IMR-90 (cell line): ENCODE measurements around the gene MRGPRF. TPM values are rescaled to one million over a fixed set of nuclear protein-coding genes. Genes with fewer than 3 reads are reported as not detected.
A peak's percentile ranks its signal among the peaks of the same experiment; 100 is the strongest.

Experiments used
- ATAC-seq: fragments of 200-7000 bp; cut with Tn5 transposase; 2 replicates; pipeline ENCODE4 v1.9.1; 2020; ENCODE audit warnings: low read depth, mild to moderate bottlenecking, moderate library complexity
- BruUV-seq: library from RNA; stranded (reverse); fragments of 400-500 nt; replicated peaks from 2 replicates; lab custom pipeline; 2021; lab: Mats Ljungman, UMichigan
- CTCF ChIA-PET: fragments of 300-600 bp; formaldehyde crosslinking; extraction: SDS; loops from one replicate; lab custom pipeline; 2021; ENCODE audit warnings: antibody characterized with exemption; lab: Yijun Ruan, JAX
- POLR2A ChIA-PET: fragments of 300-600 bp; sonication (Branson Sonifier 250); formaldehyde crosslinking; loops from one replicate; lab custom pipeline; 2022; ENCODE audit warnings: antibody characterized with exemption; ENCODE audit not compliant: unreplicated experiment; lab: Charles Lee
- DNase-seq: peaks from one replicate; pipeline ENCODE4 v3.0.0; 2013
- H2AFZ ChIP-seq: replicated peaks from 2 replicates; pipeline ENCODE3; 2013; ENCODE audit warnings: low read length, mild to moderate bottlenecking; ENCODE audit not compliant: poor library complexity
- H2AK5ac ChIP-seq: 2 replicates; pipeline ENCODE4 v1.6.1; 2013; ENCODE audit warnings: low read depth, low read length, inconsistent platforms
- H2AK9ac ChIP-seq: replicated peaks from 2 replicates; pipeline ENCODE3; 2013; ENCODE audit warnings: mild to moderate bottlenecking, low read depth, low read length, moderate library complexity; ENCODE audit not compliant: poor library complexity
- H2BK120ac ChIP-seq: 2 replicates; pipeline ENCODE4 v1.6.1; 2013; ENCODE audit warnings: low read depth, low read length, inconsistent platforms
- H2BK15ac ChIP-seq: 3 replicates; pipeline ENCODE4 v1.6.1; 2013; ENCODE audit warnings: low read depth, low read length, inconsistent platforms
- H2BK20ac ChIP-seq: 2 replicates; pipeline ENCODE4 v1.6.1; 2013; ENCODE audit warnings: low read depth, mild to moderate bottlenecking, inconsistent platforms, low read length, moderate library complexity
- H2BK5ac ChIP-seq: 2 replicates; pipeline ENCODE4 v1.6.1; 2013; ENCODE audit warnings: mild to moderate bottlenecking, low read depth, low read length, inconsistent platforms; ENCODE audit not compliant: poor library complexity, severe bottlenecking
- H3K14ac ChIP-seq: replicated peaks from 2 replicates; pipeline ENCODE4 v1.6.1; 2013; ENCODE audit warnings: low read depth, low read length, inconsistent platforms
- H3K18ac ChIP-seq: 2 replicates; pipeline ENCODE4 v1.6.1; 2013; ENCODE audit warnings: low read depth, low read length, control low read depth
- H3K23ac ChIP-seq: 2 replicates; pipeline ENCODE4 v1.6.1; 2013; ENCODE audit warnings: low read depth, low read length, inconsistent platforms
- H3K27ac ChIP-seq: 2 replicates; pipeline ENCODE4 v1.5.1; 2013; ENCODE audit warnings: mild to moderate bottlenecking, control low read depth, low read length; ENCODE audit not compliant: insufficient read depth
- H3K27me3 ChIP-seq: 2 replicates; pipeline ENCODE4 v1.6.1; 2013; ENCODE audit warnings: low read length; ENCODE audit not compliant: control insufficient read depth, insufficient read depth
- H3K36me3 ChIP-seq: 2 replicates; pipeline ENCODE4 v1.6.1; 2013; ENCODE audit warnings: low read length, mixed read lengths; ENCODE audit not compliant: control insufficient read depth, insufficient read depth
- H3K4ac ChIP-seq: 2 replicates; pipeline ENCODE4 v1.6.1; 2013; ENCODE audit warnings: low read depth, low read length, inconsistent platforms
- H3K4me1 ChIP-seq: 2 replicates; pipeline ENCODE4 v1.6.1; 2013; ENCODE audit warnings: low read length, mixed read lengths; ENCODE audit not compliant: control insufficient read depth, insufficient read depth
- H3K4me2 ChIP-seq: 2 replicates; pipeline ENCODE4 v1.6.1; 2013; ENCODE audit warnings: low read depth, mild to moderate bottlenecking, control low read depth, low read length, moderate library complexity
- H3K4me3 ChIP-seq: 2 replicates; pipeline ENCODE4 v1.5.1; 2013; ENCODE audit warnings: low read depth, mild to moderate bottlenecking, control low read depth, low read length, moderate library complexity; ENCODE audit not compliant: insufficient read depth
- H3K56ac ChIP-seq: 2 replicates; pipeline ENCODE4 v1.6.1; 2013; ENCODE audit warnings: low read length, inconsistent platforms; ENCODE audit not compliant: insufficient read depth; ENCODE audit errors: extremely low read depth
- H3K79me1 ChIP-seq, 2 experiments: 2 replicates each; pipeline ENCODE4 v1.6.1; 2013; ENCODE audit warnings: low read length in 2 of 2, inconsistent platforms in 1 of 2, low read depth in 1 of 2
- H3K9ac ChIP-seq: 2 replicates; pipeline ENCODE4 v1.6.1; 2013; ENCODE audit warnings: low read depth, low read length, control low read depth
- H3K9me1 ChIP-seq: 2 replicates; pipeline ENCODE4 v1.6.1; 2013; ENCODE audit warnings: low read length, inconsistent platforms; ENCODE audit not compliant: insufficient read depth
- H3K9me3 ChIP-seq: 2 replicates; pipeline ENCODE4 v1.6.1; 2013; ENCODE audit warnings: low read length; ENCODE audit not compliant: control insufficient read depth, insufficient read depth
- H4K20me1 ChIP-seq: 2 replicates; pipeline ENCODE4 v1.6.1; 2013; ENCODE audit warnings: low read length, inconsistent platforms; ENCODE audit not compliant: insufficient read depth
- H4K5ac ChIP-seq: 2 replicates; pipeline ENCODE4 v1.6.1; 2013; ENCODE audit warnings: mild to moderate bottlenecking, low read depth, low read length, control low read depth
- H4K8ac ChIP-seq, 2 experiments: 2 replicates each; pipeline ENCODE4 v1.6.1; 2013; ENCODE audit warnings: low read depth in 2 of 2, low read length in 2 of 2, control low read depth in 1 of 2, inconsistent platforms in 1 of 2
- H4K91ac ChIP-seq: 2 replicates; pipeline ENCODE4 v1.6.1; 2013; ENCODE audit warnings: low read depth, low read length, inconsistent platforms; ENCODE audit not compliant: insufficient read depth
- BHLHE40 ChIP-seq: fragments of 150-350 bp; IDR thresholded peaks from 2 replicates; pipeline ENCODE4 v1.6.1; 2016; ENCODE audit warnings: mild to moderate bottlenecking, low read depth, low read length
- CTCF ChIP-seq: conservative IDR thresholded peaks from 2 replicates; pipeline ENCODE4 v1.5.1; 2012; ENCODE audit warnings: mild to moderate bottlenecking, low read depth, low read length, improper control_type of control experiment
- MAZ ChIP-seq: IDR thresholded peaks from 2 replicates; pipeline ENCODE4 v1.6.1; 2012; ENCODE audit warnings: low read depth, mild to moderate bottlenecking, low read length, improper control_type of control experiment, moderate library complexity, borderline replicate concordance
- WGBS, 2 experiments: methylation state at CpG; one replicate each; pipeline versions ENCODE4 v1.1.5 to v1.1.7; 2013; ENCODE audit warnings: missing lambda C conversion rate in 2 of 2; ENCODE audit not compliant: insufficient read length in 1 of 2; ENCODE audit errors: extremely low coverage in 2 of 2; 5-methylcytosine and 5-hydroxymethylcytosine counted together
- dilution Hi-C: fragments of 300-500 bp; cut with HindIII; formaldehyde crosslinking; loops from one replicate; pipeline ENCODE4 v1.14.3; 2018; ENCODE audit warnings: low sequenced_read_pairs; ENCODE audit not compliant: unreplicated experiment
- in situ Hi-C: fragments of 300-500 bp; cut with MboI; formaldehyde crosslinking; loops from 3 replicates; pipeline ENCODE4 v1.14.3; 2019; ENCODE audit warnings: low sequenced_read_pairs, inconsistent platforms, mixed read lengths
- intact Hi-C: fragments of 100-400 bp; cut with micrococcal nuclease; formaldehyde crosslinking; loops from 2 replicates; pipeline ENCODE4 v1.10.0; 2022
- polyA plus RNA-seq, 3 experiments: library from polyadenylated mRNA; depleted of rRNA; stranded (reverse); fragments of >200 nt; gene quantifications; 2 replicates each; pipeline ENCODE4 v1.2.3, GENCODE V29; 2012; ENCODE audit warnings: low replicate concordance in 1 of 3
- total RNA-seq: library from RNA; depleted of rRNA; stranded (reverse); fragments of >200 nt; gene quantifications from 2 replicates; pipeline ENCODE4 v1.2.3, GENCODE V29; 2012; rRNA removed

The MRGPRF gene
- total and polyA plus RNA-seq, 2 of the 4 experiments (the other 2 are of a cell fraction): 6.3 to 28.8 TPM

DNA sequence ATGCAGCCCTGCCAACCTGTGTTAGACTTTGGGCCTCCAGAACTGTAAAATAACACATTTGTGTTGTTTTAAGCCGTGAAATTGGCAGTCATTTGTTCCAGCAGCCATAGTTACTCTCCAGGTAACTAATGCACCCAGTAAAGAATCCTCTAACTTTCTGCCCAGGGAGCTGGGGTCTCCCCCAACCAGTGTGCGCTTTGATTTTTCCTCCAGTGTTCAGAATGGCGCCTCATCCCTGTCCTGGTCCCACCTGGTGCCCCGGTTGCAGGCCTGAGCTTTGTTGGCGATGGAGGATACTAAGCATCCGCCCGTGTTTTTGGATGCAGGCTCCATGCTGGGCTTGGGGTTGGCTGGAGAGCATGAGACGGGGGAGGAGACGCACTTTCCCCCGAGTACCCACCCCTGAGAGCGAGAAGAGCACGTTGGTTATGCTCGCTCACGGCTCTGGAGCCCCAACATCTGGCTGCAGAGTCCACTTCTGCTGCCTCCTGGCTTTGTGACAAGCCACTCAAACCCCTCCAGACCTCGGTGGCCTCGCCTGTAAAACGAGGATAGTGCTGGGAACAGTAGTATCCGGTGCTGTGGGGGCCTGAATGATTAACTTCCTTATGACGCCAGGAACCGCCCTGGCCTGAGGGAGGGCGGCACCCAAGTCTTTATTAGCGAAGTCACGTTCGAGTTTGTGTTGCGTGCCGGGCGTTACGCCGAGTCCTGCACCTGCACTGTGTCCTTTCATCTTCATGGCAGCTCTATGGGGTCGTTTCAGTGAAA is 58.0 kb downstream of the MRGPRF start:
- H3K14ac ChIP-seq: no peak overlapping the region
- DNase-seq: peak; percentile 45
- in situ Hi-C loops: no loop called here

More for the DNA sequence above, 58.0 kb downstream of the MRGPRF start:
- dilution Hi-C loops: no loop called here
- intact Hi-C loops: no loop called here
- peak; percentile 51 for TF ChIP-seq BHLHE40
- no peak for TF ChIP-seq MAZ
- no peak for TF ChIP-seq CTCF
- Histone ChIP-seq H2AK5ac (no peak overlapping the region; the same call in 1 of the 2 replicates), H3K79me1 (no peaks in the 10 kb centered on the region), H3K9ac (no peak overlapping the region), H2AFZ (peak overlapping the region; percentile 87), H3K9me1 (no peaks in the 10 kb centered on the region), H3K23ac (no peak overlapping the region), H4K20me1 (no peaks in the 10 kb centered on the region), H3K18ac (no peak overlapping the region), H2BK5ac (no peak overlapping the region), H3K56ac (no peak overlapping the region), H2AK9ac (peak overlapping the region; percentile 73), H2BK15ac (no peak overlapping the region), H3K27ac (no peak overlapping the region), H4K5ac (no peak overlapping the region), H3K36me3 (no peaks in the 10 kb centered on the region), H4K91ac (no peak overlapping the region), H3K4me3 (no peak overlapping the region), H4K8ac (no peak overlapping the region), H2BK120ac (no peak overlapping the region), H3K4me1 (no peaks in the 10 kb centered on the region), H3K9me3 (no peaks in the 10 kb centered on the region), H3K4ac (no peak overlapping the region), H3K4me2 (no peak overlapping the region; the same call in 1 of the 2 replicates), H2BK20ac (no peak overlapping the region), H3K27me3 (peaks cover 2% of the 10 kb centered on the region)
- POLR2A ChIA-PET: no interaction called here
- 57% methylated on average over 7 of the region's 30 CpGs; no CpG with 5 or more reads in 1 of the 2 experiments for WGBS, 2 experiments
- no TSS peak for BruUV-seq
- ATAC-seq: peak; percentile 73
- CTCF ChIA-PET: interaction anchor here (0.6 kb wide), 1 partner anchor 28 kb away, joined by 5 read pairs; no protein-coding TSS in a partner anchor

Other genes with a start within 250 kb of the MRGPRF start
- gene CPT1A, start 171.3 kb downstream of the MRGPRF start, total RNA-seq: 18.6 and 21.3 TPM in 2 replicates
- 12.8 and 15.4 TPM in 2 replicates for gene CPT1A, start 171.3 kb downstream of the MRGPRF start, polyA plus RNA-seq (2012; rRNA removed)
- gene MRPL21, start 109.4 kb downstream of the MRGPRF start, total RNA-seq: 19.2 and 21.7 TPM in 2 replicates
- gene MRPL21, start 109.4 kb downstream of the MRGPRF start, polyA plus RNA-seq (2012; rRNA removed): 26.3 and 29.6 TPM in 2 replicates
- 3.9 and 4.5 TPM in 2 replicates for gene IGHMBP2, start 109.4 kb downstream of the MRGPRF start, total RNA-seq
- 11.1 and 11.3 TPM in 2 replicates for gene IGHMBP2, start 109.4 kb downstream of the MRGPRF start, polyA plus RNA-seq (2012; rRNA removed)
- gene MRGPRD, start 32.3 kb downstream of the MRGPRF start, total RNA-seq: not detected in 2 replicates
- not detected in 2 replicates for gene MRGPRD, start 32.3 kb downstream of the MRGPRF start, polyA plus RNA-seq (2012; rRNA removed)
- gene TPCN2, start 35.7 kb upstream of the MRGPRF start, total RNA-seq: 3.1 and 3.4 TPM in 2 replicates
- 6.9 and 8.0 TPM in 2 replicates for gene TPCN2, start 35.7 kb upstream of the MRGPRF start, polyA plus RNA-seq (2012; rRNA removed)
- gene SMIM38, start 142.7 kb upstream of the MRGPRF start, total RNA-seq: under 0.01 and 0.28 TPM in 2 replicates
- gene SMIM38, start 142.7 kb upstream of the MRGPRF start, polyA plus RNA-seq (2012; rRNA removed): 0.05 and 0.07 TPM in 2 replicates